ENCODE results near the gene CDH16.

DNA sequence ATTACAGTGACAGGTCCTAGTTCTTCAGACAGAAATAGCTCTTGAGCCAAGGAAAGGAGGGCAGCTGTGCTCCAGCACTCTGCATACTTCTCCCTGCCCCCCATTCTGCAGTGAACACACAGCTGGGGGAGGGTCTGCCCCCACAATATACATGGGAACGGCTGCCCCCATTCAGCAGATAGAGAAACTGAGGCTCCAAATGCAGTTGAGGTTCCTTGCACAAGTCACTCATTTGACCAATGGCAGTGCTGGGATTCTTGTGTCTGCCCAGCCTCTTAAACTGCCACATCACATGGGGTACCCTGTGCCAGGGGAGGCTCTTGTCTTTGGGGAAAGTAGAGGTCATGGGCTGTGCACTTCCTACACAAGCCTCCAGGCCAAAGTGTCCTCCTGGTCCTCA, 49.3 kb downstream of the CDH16 start:
- TF ChIP-seq POLR2A (IDR thresholded peaks at IDR 0.05; ENCODE audit: low read length) (no peak), GATA1 (IDR thresholded peaks at IDR 0.05; ENCODE audit: low read depth, low read length) (no peak)
